ENCODE data around the gene PCDH18. TPM values are rescaled to one million over a fixed set of nuclear protein-coding genes. Genes with fewer than 3 reads are reported as not detected.

PCDH18 gene
- total RNA-seq, 1 experiment from 2014 or later = 28.0 TPM

DNA sequence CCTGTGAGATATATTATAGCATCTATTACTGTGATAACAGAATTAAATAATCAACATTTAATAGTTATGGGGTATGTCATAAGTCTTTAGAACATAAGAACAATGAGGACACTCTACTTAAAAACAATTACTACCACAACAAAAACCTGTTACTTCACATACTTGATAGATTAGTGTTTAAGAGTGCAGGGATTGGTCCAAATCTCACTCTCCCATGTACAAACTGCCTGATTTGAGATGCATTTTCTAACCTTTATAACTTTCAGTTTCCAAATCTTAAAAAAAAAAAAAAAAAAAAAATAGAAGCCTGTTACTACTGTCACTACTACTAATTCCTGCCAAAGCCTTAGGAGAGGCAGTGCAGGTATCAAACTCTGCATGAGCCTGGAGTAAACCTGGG, 5.6 kb downstream of the PCDH18 start (continued):
- TF ChIP-seq, protein P1, sequence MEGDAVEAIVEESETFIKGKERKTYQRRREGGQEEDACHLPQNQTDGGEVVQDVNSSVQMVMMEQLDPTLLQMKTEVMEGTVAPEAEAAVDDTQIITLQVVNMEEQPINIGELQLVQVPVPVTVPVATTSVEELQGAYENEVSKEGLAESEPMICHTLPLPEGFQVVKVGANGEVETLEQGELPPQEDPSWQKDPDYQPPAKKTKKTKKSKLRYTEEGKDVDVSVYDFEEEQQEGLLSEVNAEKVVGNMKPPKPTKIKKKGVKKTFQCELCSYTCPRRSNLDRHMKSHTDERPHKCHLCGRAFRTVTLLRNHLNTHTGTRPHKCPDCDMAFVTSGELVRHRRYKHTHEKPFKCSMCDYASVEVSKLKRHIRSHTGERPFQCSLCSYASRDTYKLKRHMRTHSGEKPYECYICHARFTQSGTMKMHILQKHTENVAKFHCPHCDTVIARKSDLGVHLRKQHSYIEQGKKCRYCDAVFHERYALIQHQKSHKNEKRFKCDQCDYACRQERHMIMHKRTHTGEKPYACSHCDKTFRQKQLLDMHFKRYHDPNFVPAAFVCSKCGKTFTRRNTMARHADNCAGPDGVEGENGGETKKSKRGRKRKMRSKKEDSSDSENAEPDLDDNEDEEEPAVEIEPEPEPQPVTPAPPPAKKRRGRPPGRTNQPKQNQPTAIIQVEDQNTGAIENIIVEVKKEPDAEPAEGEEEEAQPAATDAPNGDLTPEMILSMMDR (IDR thresholded peaks at IDR 0.05) = no peak
- TF ChIP-seq, protein P2, sequence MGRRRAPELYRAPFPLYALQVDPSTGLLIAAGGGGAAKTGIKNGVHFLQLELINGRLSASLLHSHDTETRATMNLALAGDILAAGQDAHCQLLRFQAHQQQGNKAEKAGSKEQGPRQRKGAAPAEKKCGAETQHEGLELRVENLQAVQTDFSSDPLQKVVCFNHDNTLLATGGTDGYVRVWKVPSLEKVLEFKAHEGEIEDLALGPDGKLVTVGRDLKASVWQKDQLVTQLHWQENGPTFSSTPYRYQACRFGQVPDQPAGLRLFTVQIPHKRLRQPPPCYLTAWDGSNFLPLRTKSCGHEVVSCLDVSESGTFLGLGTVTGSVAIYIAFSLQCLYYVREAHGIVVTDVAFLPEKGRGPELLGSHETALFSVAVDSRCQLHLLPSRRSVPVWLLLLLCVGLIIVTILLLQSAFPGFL (CRISPR knock-in tag; IDR thresholded peaks at IDR 0.05; ENCODE audit: borderline replicate concordance) = no peak
- TF ChIP-seq, protein P3, sequence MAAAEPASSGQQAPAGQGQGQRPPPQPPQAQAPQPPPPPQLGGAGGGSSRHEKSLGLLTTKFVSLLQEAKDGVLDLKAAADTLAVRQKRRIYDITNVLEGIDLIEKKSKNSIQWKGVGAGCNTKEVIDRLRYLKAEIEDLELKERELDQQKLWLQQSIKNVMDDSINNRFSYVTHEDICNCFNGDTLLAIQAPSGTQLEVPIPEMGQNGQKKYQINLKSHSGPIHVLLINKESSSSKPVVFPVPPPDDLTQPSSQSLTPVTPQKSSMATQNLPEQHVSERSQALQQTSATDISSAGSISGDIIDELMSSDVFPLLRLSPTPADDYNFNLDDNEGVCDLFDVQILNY (CRISPR knock-in tag; IDR thresholded peaks at IDR 0.05) = no peak

DNA sequence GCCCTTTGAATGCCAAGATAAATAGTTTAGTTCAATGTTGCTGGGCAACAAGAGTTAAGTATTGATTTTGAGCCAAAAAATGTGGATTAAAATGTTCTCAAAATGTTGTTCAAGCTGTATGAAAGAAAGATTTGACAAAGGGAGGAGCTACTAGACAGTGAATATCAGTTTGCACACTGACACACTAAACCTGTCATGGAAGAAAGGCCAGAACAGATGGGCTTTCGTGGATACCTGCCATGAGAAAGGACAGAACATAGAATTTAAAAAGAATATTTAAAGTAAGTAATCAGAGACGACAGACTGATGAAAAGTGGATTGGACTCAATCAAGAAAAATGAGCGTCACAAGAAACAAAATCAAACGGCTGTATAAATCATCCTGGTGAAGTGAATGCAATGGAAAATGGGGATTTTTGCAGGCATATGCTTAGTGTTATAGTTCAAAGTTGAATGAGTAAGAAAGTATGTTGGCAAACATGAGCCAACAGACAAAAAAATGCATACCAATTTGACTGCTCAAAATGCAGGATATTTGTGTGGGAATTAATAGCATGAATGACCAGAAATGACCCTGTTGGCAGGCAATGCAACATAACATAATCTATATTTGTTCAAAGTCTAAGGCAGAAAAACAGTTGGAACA, 7.4 kb downstream of the PCDH18 start:
- Mint-ChIP-seq H3K4me1 (peaks cover 9% of the 10 kb centered on the region), H3K9me3 (no peaks in the 10 kb centered on the region), H3K4me3 (no peak overlapping the region), H3K36me3 (peaks cover 63% of the 10 kb centered on the region), H3K27ac (no peak overlapping the region), H3K27me3 (ENCODE audit: low read depth) (no peaks in the 10 kb centered on the region)
- ATAC-seq (no peak), DNase-seq (ENCODE audit: low spot score) (no peak)
- ChIA-PET POLR2A (no interaction called here), CTCF (no interaction called here)
- TF ChIP-seq, protein P4, sequence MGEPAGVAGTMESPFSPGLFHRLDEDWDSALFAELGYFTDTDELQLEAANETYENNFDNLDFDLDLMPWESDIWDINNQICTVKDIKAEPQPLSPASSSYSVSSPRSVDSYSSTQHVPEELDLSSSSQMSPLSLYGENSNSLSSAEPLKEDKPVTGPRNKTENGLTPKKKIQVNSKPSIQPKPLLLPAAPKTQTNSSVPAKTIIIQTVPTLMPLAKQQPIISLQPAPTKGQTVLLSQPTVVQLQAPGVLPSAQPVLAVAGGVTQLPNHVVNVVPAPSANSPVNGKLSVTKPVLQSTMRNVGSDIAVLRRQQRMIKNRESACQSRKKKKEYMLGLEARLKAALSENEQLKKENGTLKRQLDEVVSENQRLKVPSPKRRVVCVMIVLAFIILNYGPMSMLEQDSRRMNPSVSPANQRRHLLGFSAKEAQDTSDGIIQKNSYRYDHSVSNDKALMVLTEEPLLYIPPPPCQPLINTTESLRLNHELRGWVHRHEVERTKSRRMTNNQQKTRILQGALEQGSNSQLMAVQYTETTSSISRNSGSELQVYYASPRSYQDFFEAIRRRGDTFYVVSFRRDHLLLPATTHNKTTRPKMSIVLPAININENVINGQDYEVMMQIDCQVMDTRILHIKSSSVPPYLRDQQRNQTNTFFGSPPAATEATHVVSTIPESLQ (CRISPR knock-in tag; IDR thresholded peaks at IDR 0.05) = no peak
- TF ChIP-seq, protein P5, sequence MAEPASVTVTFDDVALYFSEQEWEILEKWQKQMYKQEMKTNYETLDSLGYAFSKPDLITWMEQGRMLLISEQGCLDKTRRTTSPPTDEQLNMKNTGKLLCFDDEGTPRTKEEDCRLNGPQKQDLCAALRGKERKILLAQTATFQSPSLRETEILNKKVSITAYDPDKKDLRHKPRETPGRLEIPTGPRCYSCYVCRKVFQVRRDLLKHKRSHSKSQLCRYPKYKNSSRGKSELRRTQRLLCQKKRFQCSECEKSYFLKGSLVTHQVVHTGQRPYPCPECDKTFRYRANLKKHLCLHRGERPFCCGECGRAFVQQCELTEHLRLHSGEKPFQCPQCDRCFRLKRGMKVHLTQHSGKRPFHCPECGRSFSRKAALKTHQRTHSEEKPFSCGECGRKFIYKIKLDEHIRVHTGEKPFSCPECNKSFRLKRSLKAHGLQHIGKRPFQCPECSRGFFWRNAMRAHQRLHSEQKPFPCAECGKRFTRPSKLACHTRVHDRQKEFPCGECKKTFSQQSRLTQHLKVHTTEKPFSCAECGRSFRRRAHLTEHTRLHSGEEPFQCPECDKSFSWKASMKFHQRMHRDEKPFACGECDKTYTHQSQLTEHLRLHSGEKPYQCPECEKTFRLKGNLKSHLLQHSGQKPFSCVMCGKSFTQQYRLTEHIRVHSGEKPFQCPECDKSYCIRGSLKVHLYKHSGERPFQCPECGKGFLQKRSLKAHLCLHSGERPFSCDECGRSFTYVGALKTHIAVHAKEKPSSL (CRISPR knock-in tag; conservative IDR thresholded peaks at IDR 0.05) = no peak
- TF ChIP-seq NR1H2 (CRISPR knock-in tag; IDR thresholded peaks at IDR 0.05) = no peak
- TF ChIP-seq, protein P6, sequence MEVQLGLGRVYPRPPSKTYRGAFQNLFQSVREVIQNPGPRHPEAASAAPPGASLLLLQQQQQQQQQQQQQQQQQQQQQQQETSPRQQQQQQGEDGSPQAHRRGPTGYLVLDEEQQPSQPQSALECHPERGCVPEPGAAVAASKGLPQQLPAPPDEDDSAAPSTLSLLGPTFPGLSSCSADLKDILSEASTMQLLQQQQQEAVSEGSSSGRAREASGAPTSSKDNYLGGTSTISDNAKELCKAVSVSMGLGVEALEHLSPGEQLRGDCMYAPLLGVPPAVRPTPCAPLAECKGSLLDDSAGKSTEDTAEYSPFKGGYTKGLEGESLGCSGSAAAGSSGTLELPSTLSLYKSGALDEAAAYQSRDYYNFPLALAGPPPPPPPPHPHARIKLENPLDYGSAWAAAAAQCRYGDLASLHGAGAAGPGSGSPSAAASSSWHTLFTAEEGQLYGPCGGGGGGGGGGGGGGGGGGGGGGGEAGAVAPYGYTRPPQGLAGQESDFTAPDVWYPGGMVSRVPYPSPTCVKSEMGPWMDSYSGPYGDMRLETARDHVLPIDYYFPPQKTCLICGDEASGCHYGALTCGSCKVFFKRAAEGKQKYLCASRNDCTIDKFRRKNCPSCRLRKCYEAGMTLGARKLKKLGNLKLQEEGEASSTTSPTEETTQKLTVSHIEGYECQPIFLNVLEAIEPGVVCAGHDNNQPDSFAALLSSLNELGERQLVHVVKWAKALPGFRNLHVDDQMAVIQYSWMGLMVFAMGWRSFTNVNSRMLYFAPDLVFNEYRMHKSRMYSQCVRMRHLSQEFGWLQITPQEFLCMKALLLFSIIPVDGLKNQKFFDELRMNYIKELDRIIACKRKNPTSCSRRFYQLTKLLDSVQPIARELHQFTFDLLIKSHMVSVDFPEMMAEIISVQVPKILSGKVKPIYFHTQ (CRISPR knock-in tag; IDR thresholded peaks at IDR 0.05) = no peak
- TF ChIP-seq HMGA2 (CRISPR knock-in tag; IDR thresholded peaks at IDR 0.05) = no peak
- no peak for TF ChIP-seq NFE2L1 (CRISPR knock-in tag; IDR thresholded peaks at IDR 0.05)
- TF ChIP-seq, protein P7, sequence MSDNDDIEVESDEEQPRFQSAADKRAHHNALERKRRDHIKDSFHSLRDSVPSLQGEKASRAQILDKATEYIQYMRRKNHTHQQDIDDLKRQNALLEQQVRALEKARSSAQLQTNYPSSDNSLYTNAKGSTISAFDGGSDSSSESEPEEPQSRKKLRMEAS (CRISPR knock-in tag; IDR thresholded peaks at IDR 0.05) = no peak
- TF ChIP-seq ETV6 (CRISPR knock-in tag; IDR thresholded peaks at IDR 0.05) = no peak
- no peak for TF ChIP-seq PRRX2 (CRISPR knock-in tag; IDR thresholded peaks at IDR 0.05)
- TF ChIP-seq CREB1 (CRISPR knock-in tag; IDR thresholded peaks at IDR 0.05) = no peak
- TF ChIP-seq, protein P8, sequence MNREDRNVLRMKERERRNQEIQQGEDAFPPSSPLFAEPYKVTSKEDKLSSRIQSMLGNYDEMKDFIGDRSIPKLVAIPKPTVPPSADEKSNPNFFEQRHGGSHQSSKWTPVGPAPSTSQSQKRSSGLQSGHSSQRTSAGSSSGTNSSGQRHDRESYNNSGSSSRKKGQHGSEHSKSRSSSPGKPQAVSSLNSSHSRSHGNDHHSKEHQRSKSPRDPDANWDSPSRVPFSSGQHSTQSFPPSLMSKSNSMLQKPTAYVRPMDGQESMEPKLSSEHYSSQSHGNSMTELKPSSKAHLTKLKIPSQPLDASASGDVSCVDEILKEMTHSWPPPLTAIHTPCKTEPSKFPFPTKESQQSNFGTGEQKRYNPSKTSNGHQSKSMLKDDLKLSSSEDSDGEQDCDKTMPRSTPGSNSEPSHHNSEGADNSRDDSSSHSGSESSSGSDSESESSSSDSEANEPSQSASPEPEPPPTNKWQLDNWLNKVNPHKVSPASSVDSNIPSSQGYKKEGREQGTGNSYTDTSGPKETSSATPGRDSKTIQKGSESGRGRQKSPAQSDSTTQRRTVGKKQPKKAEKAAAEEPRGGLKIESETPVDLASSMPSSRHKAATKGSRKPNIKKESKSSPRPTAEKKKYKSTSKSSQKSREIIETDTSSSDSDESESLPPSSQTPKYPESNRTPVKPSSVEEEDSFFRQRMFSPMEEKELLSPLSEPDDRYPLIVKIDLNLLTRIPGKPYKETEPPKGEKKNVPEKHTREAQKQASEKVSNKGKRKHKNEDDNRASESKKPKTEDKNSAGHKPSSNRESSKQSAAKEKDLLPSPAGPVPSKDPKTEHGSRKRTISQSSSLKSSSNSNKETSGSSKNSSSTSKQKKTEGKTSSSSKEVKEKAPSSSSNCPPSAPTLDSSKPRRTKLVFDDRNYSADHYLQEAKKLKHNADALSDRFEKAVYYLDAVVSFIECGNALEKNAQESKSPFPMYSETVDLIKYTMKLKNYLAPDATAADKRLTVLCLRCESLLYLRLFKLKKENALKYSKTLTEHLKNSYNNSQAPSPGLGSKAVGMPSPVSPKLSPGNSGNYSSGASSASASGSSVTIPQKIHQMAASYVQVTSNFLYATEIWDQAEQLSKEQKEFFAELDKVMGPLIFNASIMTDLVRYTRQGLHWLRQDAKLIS (CRISPR knock-in tag; IDR thresholded peaks at IDR 0.05; ENCODE audit: borderline replicate concordance) = no peak
- no peak for TF ChIP-seq FOXP1 (CRISPR knock-in tag; IDR thresholded peaks at IDR 0.05; ENCODE audit: borderline replicate concordance)
- TF ChIP-seq SMAD3 (CRISPR knock-in tag; IDR thresholded peaks at IDR 0.05; ENCODE audit: borderline replicate concordance) = no peak
- TF ChIP-seq, protein P9, sequence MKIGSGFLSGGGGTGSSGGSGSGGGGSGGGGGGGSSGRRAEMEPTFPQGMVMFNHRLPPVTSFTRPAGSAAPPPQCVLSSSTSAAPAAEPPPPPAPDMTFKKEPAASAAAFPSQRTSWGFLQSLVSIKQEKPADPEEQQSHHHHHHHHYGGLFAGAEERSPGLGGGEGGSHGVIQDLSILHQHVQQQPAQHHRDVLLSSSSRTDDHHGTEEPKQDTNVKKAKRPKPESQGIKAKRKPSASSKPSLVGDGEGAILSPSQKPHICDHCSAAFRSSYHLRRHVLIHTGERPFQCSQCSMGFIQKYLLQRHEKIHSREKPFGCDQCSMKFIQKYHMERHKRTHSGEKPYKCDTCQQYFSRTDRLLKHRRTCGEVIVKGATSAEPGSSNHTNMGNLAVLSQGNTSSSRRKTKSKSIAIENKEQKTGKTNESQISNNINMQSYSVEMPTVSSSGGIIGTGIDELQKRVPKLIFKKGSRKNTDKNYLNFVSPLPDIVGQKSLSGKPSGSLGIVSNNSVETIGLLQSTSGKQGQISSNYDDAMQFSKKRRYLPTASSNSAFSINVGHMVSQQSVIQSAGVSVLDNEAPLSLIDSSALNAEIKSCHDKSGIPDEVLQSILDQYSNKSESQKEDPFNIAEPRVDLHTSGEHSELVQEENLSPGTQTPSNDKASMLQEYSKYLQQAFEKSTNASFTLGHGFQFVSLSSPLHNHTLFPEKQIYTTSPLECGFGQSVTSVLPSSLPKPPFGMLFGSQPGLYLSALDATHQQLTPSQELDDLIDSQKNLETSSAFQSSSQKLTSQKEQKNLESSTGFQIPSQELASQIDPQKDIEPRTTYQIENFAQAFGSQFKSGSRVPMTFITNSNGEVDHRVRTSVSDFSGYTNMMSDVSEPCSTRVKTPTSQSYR (CRISPR knock-in tag; IDR thresholded peaks at IDR 0.05) = no peak

Measured in WTC11 (cell line).